ENCODE data around the gene NEK2. TPM values are rescaled to one million over a fixed set of nuclear protein-coding genes. Genes with fewer than 3 reads are reported as not detected.

NEK2 gene
- total and polyA plus RNA-seq, 2 of the 13 experiments (the other 11 are each of a cell fraction or from before 2014, with no cell fraction given): 10.9 to 40.8 TPM

GRCh38 chr1:211667065-211667617 lies 8.3 kb downstream of the NEK2 start (continued):
- TF ChIP-seq ZNF609 (CRISPR knock-in tag; IDR thresholded peaks at IDR 0.05; ENCODE audit: borderline replicate concordance): peak; percentile 99
- TF ChIP-seq HNRNPLL (IDR thresholded peaks at IDR 0.05; ENCODE audit: low read depth, low read length, poor library complexity, severe bottlenecking): no peak
- TF ChIP-seq MAX (IDR thresholded peaks at IDR 0.05): peak; percentile 31; the same call in 1 of the 2 replicates
- TF ChIP-seq ZNF275 (CRISPR knock-in tag; IDR thresholded peaks at IDR 0.05; ENCODE audit: borderline replicate concordance): no peak
- no peak for TF ChIP-seq ZMYM3 (CRISPR knock-in tag; IDR thresholded peaks at IDR 0.05)
- no peak for TF ChIP-seq KDM5B (CRISPR knock-in tag; IDR thresholded peaks at IDR 0.05; ENCODE audit: borderline replicate concordance)
- no peak; the same call in 1 of the 2 replicates for TF ChIP-seq POGZ (CRISPR knock-in tag; IDR thresholded peaks at IDR 0.05)
- TF ChIP-seq DZIP1 (CRISPR knock-in tag; IDR thresholded peaks at IDR 0.05): no peak
- no peak for TF ChIP-seq AGO2 (optimal IDR thresholded peaks at IDR 0.05; ENCODE audit: low read depth, low read length)
- no peak for TF ChIP-seq ZNF337 (CRISPR knock-in tag; IDR thresholded peaks at IDR 0.05; ENCODE audit: borderline replicate concordance, low read depth)
- peak; percentile 81 for TF ChIP-seq MED1 (CRISPR knock-in tag; IDR thresholded peaks at IDR 0.05)
- TF ChIP-seq ZNF574 (CRISPR knock-in tag; IDR thresholded peaks at IDR 0.05): no peak
- TF ChIP-seq ZNF256 (CRISPR knock-in tag; conservative IDR thresholded peaks at IDR 0.05): no peak
- TF ChIP-seq ZNF326 (CRISPR knock-in tag; IDR thresholded peaks at IDR 0.05; ENCODE audit: borderline replicate concordance): no peak
- TF ChIP-seq ZNF772 (CRISPR knock-in tag; IDR thresholded peaks at IDR 0.05): no peak
- TF ChIP-seq ZNF761 (CRISPR knock-in tag; conservative IDR thresholded peaks at IDR 0.05): no peak

Measured in HepG2 (cell line).